GM19324 (cell line): ENCODE data around the gene SLC7A6OS.

Experiments
- ATAC-seq: cut with Tn5 transposase; IDR thresholded peaks from one replicate; pipeline ENCODE4 v1.9.1; 2021; ENCODE audit warnings: mild to moderate bottlenecking, moderate library complexity; ENCODE audit not compliant: unreplicated experiment, low FRiP score

The SLC7A6OS gene

GRCh38 chr16:68283346-68283745, 27.4 kb downstream of the SLC7A6OS start:
- ATAC-seq: no peak

GRCh38 chr16:68282064-68282452, 28.7 kb downstream of the SLC7A6OS start:
- no peak for ATAC-seq

- no peak for ATAC-seq
Observed at GRCh38 chr16:68281368-68282063, 29.2 kb downstream of the SLC7A6OS start.

- ATAC-seq: no peak
Observed at GRCh38 chr16:68279726-68280558, 30.8 kb downstream of the SLC7A6OS start.

- no peak for ATAC-seq
Observed at GRCh38 chr16:68276223-68276622, 34.5 kb downstream of the SLC7A6OS start.

- ATAC-seq: peak; percentile 82
Observed at GRCh38 chr16:68275611-68276191, 35.0 kb downstream of the SLC7A6OS start.

- ATAC-seq: no peak
Observed at GRCh38 chr16:68274441-68274840, 36.3 kb downstream of the SLC7A6OS start.

GRCh38 chr16:68273896-68274295, 36.9 kb downstream of the SLC7A6OS start:
- ATAC-seq: no peak

- ATAC-seq: no peak
Observed at GRCh38 chr16:68273459-68273858, 37.3 kb downstream of the SLC7A6OS start.

- ATAC-seq: no peak
Observed at GRCh38 chr16:68272507-68273209, 38.1 kb downstream of the SLC7A6OS start.

- no peak for ATAC-seq
Observed at GRCh38 chr16:68270353-68270752, 40.4 kb downstream of the SLC7A6OS start.

- no peak for ATAC-seq
Observed at GRCh38 chr16:68269793-68270192, 41.0 kb downstream of the SLC7A6OS start.

- no peak for ATAC-seq
Observed at GRCh38 chr16:68267612-68268405, 42.9 kb downstream of the SLC7A6OS start.

- peak; percentile 10 for ATAC-seq
Observed at GRCh38 chr16:68265078-68265920, 45.4 kb downstream of the SLC7A6OS start.

GRCh38 chr16:68264128-68265077, 46.3 kb downstream of the SLC7A6OS start, which contains the start of gene SLC7A6:
TSS of gene SLC7A6 (plus strand) at chr16:68264526. CDS start at chr16:68274727, 10,201 bp downstream.
- peak; percentile 68 for ATAC-seq

- ATAC-seq: peak; percentile 8
Observed at GRCh38 chr16:68263559-68264127, 47.1 kb downstream of the SLC7A6OS start.

- ATAC-seq: no peak
Observed at GRCh38 chr16:68259007-68259825, 51.5 kb downstream of the SLC7A6OS start.
